DMS53 treated with DMSO at 0.1 percent for 48 hours (cell line): ENCODE measurements around the gene ORAI2.
"Not testable (repeated sequence)": the region's sequence is repeated elsewhere in the genome, so short reads cannot be mapped to it uniquely, and the experiment has no call there.

Source experiments
- DNase-seq: peaks from one replicate; lab custom pipeline; 2025; ENCODE audit not compliant: unreplicated experiment; lab: John Stamatoyannopoulos, UW

Gene ORAI2

GRCh38 chr7:102446387-102447156 lies 13.2 kb downstream of the ORAI2 start:
- DNase-seq: no peak

- DNase-seq: no peak
Observed at GRCh38 chr7:102447311-102447710, 13.9 kb downstream of the ORAI2 start.

DNA sequence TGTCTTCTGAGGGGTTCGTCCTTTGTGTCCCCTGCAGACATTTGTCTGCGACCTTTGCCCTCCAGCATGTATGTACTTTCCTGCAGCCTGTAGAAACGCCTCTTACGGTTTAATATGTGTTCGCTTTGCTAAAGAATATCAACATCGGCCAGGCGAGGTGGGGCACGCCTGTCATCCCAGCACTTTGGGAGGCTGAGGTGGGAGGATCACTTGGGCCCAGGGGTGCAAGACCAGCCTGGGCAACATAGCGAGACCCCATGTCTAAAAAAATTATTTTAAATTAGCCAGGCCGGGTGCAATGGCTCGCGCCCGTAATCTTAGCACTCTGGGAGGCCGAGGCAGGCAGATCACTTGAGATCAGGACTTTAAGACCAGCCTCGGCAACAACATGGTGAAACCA lies 15.8 kb downstream of the ORAI2 start:
- DNase-seq: no peak

DNA sequence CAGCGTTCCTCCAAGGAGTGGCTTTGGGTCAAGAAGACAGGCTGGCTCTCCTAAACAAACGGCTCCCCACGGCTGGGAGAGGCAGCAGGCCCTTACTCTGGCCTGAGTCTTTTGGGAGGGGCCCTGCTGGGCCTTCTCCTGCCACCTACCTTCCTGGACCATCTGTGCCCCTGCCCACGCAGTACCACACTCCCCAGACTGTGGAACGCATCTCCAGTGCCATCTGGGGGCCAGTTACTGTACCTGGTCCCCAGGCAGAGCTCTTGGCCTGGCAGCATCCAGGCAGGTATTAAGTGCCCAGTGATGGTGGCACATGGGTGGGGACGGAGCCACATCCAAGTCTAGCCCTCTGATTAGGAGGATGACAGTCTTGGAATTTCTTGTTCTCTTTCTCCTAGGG lies 16.9 kb downstream of the ORAI2 start:
- DNase-seq: no peak

DNA sequence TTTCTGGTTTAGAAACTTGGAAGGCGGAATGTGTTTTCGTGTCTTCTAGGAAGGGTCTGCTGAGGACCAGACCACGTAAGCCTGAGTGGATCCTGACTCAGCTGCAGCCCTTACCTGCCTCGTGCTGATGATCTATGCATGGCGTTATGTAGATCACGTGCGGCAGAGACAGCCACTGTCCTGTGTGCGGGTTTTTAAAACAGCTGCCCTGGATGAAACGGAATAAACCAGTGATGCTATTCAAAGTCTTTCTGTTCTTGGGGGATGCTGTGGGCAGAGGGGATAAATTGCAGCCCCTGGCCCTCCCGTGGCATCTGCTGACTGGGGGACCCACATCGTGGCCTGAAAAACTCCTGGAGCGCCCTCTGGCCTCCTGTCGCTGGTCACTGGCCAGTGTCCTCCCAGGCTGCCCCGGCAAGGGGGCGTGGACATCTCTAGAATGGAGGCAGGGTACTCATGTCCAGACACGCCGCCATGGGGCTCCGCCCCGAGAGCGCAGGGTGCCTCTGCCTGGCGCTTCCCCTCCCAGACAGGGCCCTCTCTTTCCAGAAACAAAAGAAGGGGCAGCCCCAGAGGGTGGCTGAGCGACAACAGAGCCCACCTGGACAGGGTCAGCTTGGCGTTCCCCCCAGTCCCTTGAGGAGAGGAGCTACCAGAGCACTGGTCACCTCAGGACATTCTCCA lies 18.1 kb downstream of the ORAI2 start:
- DNase-seq: peak; percentile 81

DNA sequence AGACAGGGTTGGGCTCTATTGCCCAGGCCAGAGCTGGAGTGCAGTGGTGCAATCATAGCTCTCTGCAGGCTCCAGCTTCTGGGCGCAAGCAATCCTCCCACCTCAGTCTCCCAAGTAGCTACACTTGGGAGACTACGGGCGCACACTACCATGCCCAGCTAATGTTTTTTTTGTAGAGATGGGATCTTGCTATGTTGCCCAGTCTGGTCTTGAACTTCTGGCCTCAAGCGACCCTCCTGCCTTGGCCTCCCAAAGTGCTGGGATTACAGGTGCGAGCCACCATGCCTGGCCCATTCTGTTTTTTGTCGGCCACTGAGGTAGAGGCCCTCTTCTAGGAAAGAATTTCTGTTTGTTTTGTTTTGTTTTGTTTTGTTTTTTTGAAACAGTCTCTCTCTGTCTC lies 19.1 kb downstream of the ORAI2 start:
- DNase-seq: no peak

- no peak for DNase-seq
Observed at GRCh38 chr7:102453319-102453718, 19.9 kb downstream of the ORAI2 start.

GRCh38 chr7:102454468-102454867 lies 21.1 kb downstream of the ORAI2 start:
- peak; percentile 47 for DNase-seq

DNA sequence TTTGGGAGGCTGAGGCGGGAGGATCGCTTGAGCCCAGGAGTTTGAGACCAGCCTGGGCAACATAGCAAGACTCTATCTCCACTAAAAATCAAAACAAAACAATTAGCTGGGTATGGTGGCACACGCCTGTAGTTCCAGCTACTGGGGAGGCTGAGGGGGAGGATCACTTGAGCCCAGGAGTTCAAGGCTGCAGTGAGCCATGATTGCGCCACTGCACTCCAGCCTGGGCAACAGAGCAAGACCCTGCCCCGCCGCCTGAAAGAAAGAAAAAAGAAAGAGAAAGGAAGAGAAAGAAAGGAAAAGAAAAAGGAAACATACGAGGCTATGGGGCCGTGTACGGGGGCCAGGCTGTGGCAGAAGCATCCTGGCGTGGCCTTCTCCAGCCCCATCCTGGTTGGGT lies 21.6 kb downstream of the ORAI2 start:
- not testable (repeated sequence) for DNase-seq

GRCh38 chr7:102455596-102455995 lies 22.2 kb downstream of the ORAI2 start:
- DNase-seq: no peak

GRCh38 chr7:102456327-102456726 lies 23.0 kb downstream of the ORAI2 start:
- DNase-seq: no peak

GRCh38 chr7:102457352-102457924 lies 24.1 kb downstream of the ORAI2 start:
- no peak for DNase-seq

- DNase-seq: no peak
Observed at GRCh38 chr7:102459221-102459844, 26.0 kb downstream of the ORAI2 start.

GRCh38 chr7:102460467-102460866 lies 27.1 kb downstream of the ORAI2 start:
- DNase-seq: no peak

GRCh38 chr7:102463841-102464576 lies 30.6 kb downstream of the ORAI2 start:
- no peak for DNase-seq

DNA sequence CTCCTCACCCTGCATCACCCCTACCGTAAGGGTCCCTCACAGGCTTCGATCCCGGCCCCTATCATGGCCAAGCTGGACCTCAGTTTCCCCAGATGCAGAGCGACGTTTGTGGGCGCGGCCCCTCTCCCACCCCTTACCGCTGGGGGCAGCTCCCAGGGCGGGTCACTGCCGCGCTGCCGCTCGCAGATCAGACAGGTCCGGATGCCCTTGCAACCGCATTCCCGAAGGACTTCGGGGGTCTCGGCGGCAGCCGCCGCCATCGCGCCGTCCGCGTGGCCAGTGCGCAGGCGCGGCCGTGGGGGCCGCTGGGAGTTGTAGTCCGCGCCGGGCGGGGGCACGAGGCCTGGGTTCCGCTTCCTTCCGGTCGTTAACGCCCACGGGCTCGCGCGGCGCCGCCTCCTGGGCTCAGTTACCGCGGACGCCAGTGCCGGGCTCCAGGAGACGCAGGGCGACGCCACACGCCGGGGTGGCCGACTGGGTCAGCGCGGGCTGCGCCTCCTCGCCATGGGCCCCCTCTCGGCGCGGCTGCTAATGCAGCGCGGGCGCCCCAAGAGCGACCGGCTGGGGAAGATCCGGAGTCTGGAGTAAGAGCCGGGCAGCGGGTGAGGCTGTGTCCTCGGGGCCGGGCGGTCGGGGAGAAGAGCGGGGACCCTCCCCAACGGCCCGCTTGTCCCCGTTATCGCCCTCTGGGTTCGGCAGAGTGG lies 31.4 kb downstream of the ORAI2 start, which contains the start of the genes ALKBH4 and LRWD1:
TSS of gene ALKBH4 (minus strand) at position 287 of the 704 bp plus-strand sequence. CDS start at position 260, 27 bp downstream.
TSS of gene LRWD1 (plus strand) at position 408 of the 704 bp plus-strand sequence. CDS start at position 505, 97 bp downstream.
- peak; percentile 84 for DNase-seq

DNA sequence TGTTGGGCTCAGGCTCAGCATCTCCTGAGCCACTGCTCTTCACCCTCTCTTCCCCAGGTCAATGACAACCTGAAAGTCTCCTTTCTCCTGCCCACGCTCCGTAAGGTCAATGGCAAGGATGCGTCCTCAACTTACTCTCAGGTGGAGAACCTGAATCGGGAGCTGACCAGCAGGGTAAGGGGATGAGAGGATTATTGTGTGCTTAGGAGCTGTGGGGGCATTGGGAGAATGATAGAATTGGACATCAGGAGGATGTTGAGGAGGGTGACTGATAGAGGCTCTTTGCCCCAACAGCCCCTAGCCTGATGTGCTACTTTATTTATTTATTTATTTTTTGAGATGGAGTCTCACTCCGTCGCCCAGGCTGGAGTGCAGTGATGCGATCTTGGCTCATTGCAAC lies 32.7 kb downstream of the ORAI2 start:
- no peak for DNase-seq

GRCh38 chr7:102467581-102468477 lies 34.5 kb downstream of the ORAI2 start:
- DNase-seq: no peak
